Measurements from ENCODE around the gene CECR2.
"Not testable (repeated sequence)": the region's sequence is repeated elsewhere in the genome, so short reads cannot be mapped to it uniquely, and the experiment has no call there.

Gene CECR2

GRCh38 chr22:17407643-17408042 is 38.4 kb downstream of the CECR2 start:
- no peak for DNase-seq

- no peak for DNase-seq
Measured at GRCh38 chr22:17410576-17410975, 41.3 kb downstream of the CECR2 start.

- no peak for DNase-seq
Measured at GRCh38 chr22:17411213-17411612, 42.0 kb downstream of the CECR2 start.

GRCh38 chr22:17412232-17412631 is 43.0 kb downstream of the CECR2 start:
- DNase-seq = no peak

- DNase-seq = no peak
Measured at GRCh38 chr22:17418890-17419324, 49.6 kb downstream of the CECR2 start.

- DNase-seq = no peak
Measured at GRCh38 chr22:17419348-17419747, 50.1 kb downstream of the CECR2 start.

- DNase-seq = no peak
Measured at GRCh38 chr22:17422736-17423343, 53.6 kb downstream of the CECR2 start.

- no peak for DNase-seq
Measured at GRCh38 chr22:17423616-17424015, 54.4 kb downstream of the CECR2 start.

- DNase-seq = not testable (repeated sequence)
Measured at GRCh38 chr22:17427528-17427927, 58.3 kb downstream of the CECR2 start.

GRCh38 chr22:17429516-17429915 is 60.3 kb downstream of the CECR2 start:
- no peak for DNase-seq

- DNase-seq = no peak
Measured at GRCh38 chr22:17430412-17430811, 61.2 kb downstream of the CECR2 start.

GRCh38 chr22:17431179-17431578 is 61.9 kb downstream of the CECR2 start:
- DNase-seq = no peak

GRCh38 chr22:17434856-17435255 is 65.6 kb downstream of the CECR2 start:
- DNase-seq = no peak

GRCh38 chr22:17435375-17435774 is 66.1 kb downstream of the CECR2 start:
- DNase-seq = no peak

GRCh38 chr22:17436382-17436980 is 67.2 kb downstream of the CECR2 start:
- DNase-seq = no peak

- DNase-seq = no peak
Measured at GRCh38 chr22:17436981-17437412, 67.7 kb downstream of the CECR2 start.

GRCh38 chr22:17438026-17438425 is 68.8 kb downstream of the CECR2 start:
- no peak for DNase-seq

- DNase-seq = no peak
Measured at GRCh38 chr22:17441326-17441725, 72.1 kb downstream of the CECR2 start.

GRCh38 chr22:17443405-17444203 is 74.3 kb downstream of the CECR2 start:
- DNase-seq = no peak

GRCh38 chr22:17444204-17444504 is 74.9 kb downstream of the CECR2 start:
- no peak for DNase-seq

GRCh38 chr22:17446698-17447097 is 77.4 kb downstream of the CECR2 start:
- no peak for DNase-seq

GRCh38 chr22:17451316-17451715 is 82.1 kb downstream of the CECR2 start:
- no peak for DNase-seq

- no peak for DNase-seq
Measured at GRCh38 chr22:17460895-17461294, 91.6 kb downstream of the CECR2 start.

- no peak for DNase-seq
Measured at GRCh38 chr22:17470880-17471500, 101.7 kb downstream of the CECR2 start.
